Esophagus squamous epithelium (tissue), 4 donors: Measurements from ENCODE around the gene HBS1L.

Source experiments
- CTCF ChIP-seq, 6 experiments: fragments of 450-650 bp in 4 of 6; fragments of 200-600 bp in 2 of 6; sonication (generic) in 2 of 6; IDR thresholded peaks; one replicate each; pipeline ENCODE4 v1.5.1; 2016 to 2019; ENCODE audit warnings: antibody characterized with exemption in 6 of 6, mild to moderate bottlenecking in 4 of 6, moderate library complexity in 4 of 6
- POLR2A ChIP-seq, 4 donors: fragments of 450-650 bp; IDR thresholded peaks; one replicate each; pipeline ENCODE4 v1.6.1; 2017; ENCODE audit warnings: antibody characterized with exemption in 4 of 4, mild to moderate bottlenecking in 4 of 4, moderate library complexity in 3 of 4

GRCh38 chr6:135096403-135097130 is 41.9 kb upstream of the HBS1L start:
- TF ChIP-seq CTCF (IDR thresholded peaks at IDR 0.05) (no peak), POLR2A (IDR thresholded peaks at IDR 0.05) (no peak)
